K562 (cell line): Measurements from ENCODE around the gene RCOR2. TPM values are rescaled to one million over a fixed set of nuclear protein-coding genes. Genes with fewer than 3 reads are reported as not detected.

Experiments used
- ARID2 ChIP-seq: fragments of 450-650 bp; IDR thresholded peaks from 2 replicates; pipeline ENCODE4 v1.6.1; 2017; ENCODE audit warnings: antibody characterized with exemption, mild to moderate bottlenecking
- BHLHE40 ChIP-seq: IDR thresholded peaks from 2 replicates; pipeline ENCODE4 v1.6.1; 2011; ENCODE audit warnings: low read length, improper control_type of control experiment
- BMI1 ChIP-seq: fragments of 150-350 bp; IDR thresholded peaks from 2 replicates; pipeline ENCODE4 v1.6.1; 2014; ENCODE audit warnings: low read length
- CBFB ChIP-seq: sonication (generic); formaldehyde crosslinking; IDR thresholded peaks from 2 replicates; pipeline ENCODE4 v1.4.0; 2020; ENCODE audit warnings: mild to moderate bottlenecking, missing genetic modification reagents
- CEBPG ChIP-seq, 3 experiments: fragments of 200-800 bp in 1 of 3; sonication (Bioruptor generic) in 1 of 3; sonication (generic) in 1 of 3; formaldehyde crosslinking in 1 of 3; IDR thresholded peaks in 2 of 3; conservative IDR thresholded peaks in 1 of 3; 2 replicates each; pipeline versions ENCODE4 v1.6.1 to v1.8.0; 2016 to 2022; ENCODE audit warnings: missing compliant biosample characterization in 2 of 3, missing genetic modification characterization in 2 of 3, mild to moderate bottlenecking in 1 of 3, missing genetic modification reagents in 1 of 3
- ELK1 ChIP-seq: sonication (generic); formaldehyde crosslinking; IDR thresholded peaks from 2 replicates; pipeline ENCODE4 v1.8.1; 2022; ENCODE audit warnings: missing genetic modification reagents
- ESRRA ChIP-seq: fragments of 450-650 bp; IDR thresholded peaks from 2 replicates; pipeline ENCODE4 v1.6.1; 2014; ENCODE audit warnings: low read depth, mild to moderate bottlenecking, moderate library complexity, borderline replicate concordance
- IRF1 ChIP-seq: sonication (generic); formaldehyde crosslinking; IDR thresholded peaks from 2 replicates; pipeline ENCODE4 v1.8.0; 2022; ENCODE audit warnings: missing genetic modification reagents, mild to moderate bottlenecking, borderline replicate concordance
- MECOM ChIP-seq: fragments of 250-450 bp; sonication (Bioruptor Pico); IDR thresholded peaks from 2 replicates; pipeline ENCODE4 v1.8.0; 2022; ENCODE audit warnings: inconsistent platforms
- MTA2 ChIP-seq: fragments of 450-650 bp; IDR thresholded peaks from 2 replicates; pipeline ENCODE4 v1.6.1; 2016; ENCODE audit warnings: low read depth
- MYNN ChIP-seq, 2 experiments: sonication (generic); formaldehyde crosslinking in 1 of 2; IDR thresholded peaks; 2 replicates each; pipeline versions ENCODE4 v1.5.0 to v1.6.1; 2016 to 2020; ENCODE audit warnings: antibody characterized with exemption in 1 of 2, missing genetic modification reagents in 1 of 2
- RBM34 ChIP-seq: fragments of 200-400 bp; formaldehyde crosslinking; IDR thresholded peaks from 2 replicates; pipeline ENCODE4 v1.6.1; 2018; ENCODE audit warnings: low read length, borderline replicate concordance; ENCODE audit not compliant: insufficient read depth
- SAFB2 ChIP-seq: fragments of 200-400 bp; formaldehyde crosslinking; IDR thresholded peaks from 2 replicates; pipeline ENCODE4 v1.6.1; 2018; ENCODE audit warnings: borderline replicate concordance, low read length, low read depth, moderate library complexity; ENCODE audit not compliant: severe bottlenecking
- SMAD1 ChIP-seq: fragments of 150-350 bp; IDR thresholded peaks from 2 replicates; pipeline ENCODE4 v1.6.1; 2014; ENCODE audit warnings: low read length, low read depth; ENCODE audit not compliant: partially characterized antibody
- STAG1 ChIP-seq: sonication (generic); formaldehyde crosslinking; IDR thresholded peaks from 2 replicates; pipeline ENCODE4 v1.5.0; 2020; ENCODE audit warnings: missing genetic modification reagents, borderline replicate concordance
- STAT6 ChIP-seq: sonication (generic); formaldehyde crosslinking; IDR thresholded peaks from 2 replicates; pipeline ENCODE4 v1.8.1; 2023; ENCODE audit warnings: mild to moderate bottlenecking, missing genetic modification reagents
- TAF15 ChIP-seq: fragments of 200-400 bp; formaldehyde crosslinking; IDR thresholded peaks from 2 replicates; pipeline ENCODE4 v1.6.1; 2017; ENCODE audit warnings: mild to moderate bottlenecking, low read depth, low read length, moderate library complexity
- TCFL5 ChIP-seq: fragments of 250-450 bp; sonication (Bioruptor Pico); conservative IDR thresholded peaks from 2 replicates; pipeline ENCODE4 v1.6.1; 2021; ENCODE audit warnings: mild to moderate bottlenecking, moderate library complexity, matching md5 sums
- USF2 ChIP-seq: sonication (generic); formaldehyde crosslinking; IDR thresholded peaks from 2 replicates; pipeline ENCODE4 v1.5.0; 2020; ENCODE audit warnings: missing genetic modification reagents
- ZC3H8 ChIP-seq: fragments of 450-650 bp; IDR thresholded peaks from 2 replicates; pipeline ENCODE4 v1.6.1; 2017
- ZNF140 ChIP-seq: fragments of 250-450 bp; sonication (Bioruptor Pico); IDR thresholded peaks from 2 replicates; pipeline ENCODE4 v1.8.0; 2021; ENCODE audit warnings: moderate library complexity, mild to moderate bottlenecking, inconsistent platforms
- polyA plus RNA-seq, 8 experiments: library from polyadenylated mRNA; depleted of rRNA in 4 of 8; stranded (reverse) in 5 of 8; unstranded in 3 of 8; fragments of >200 nt; fragmentation: Nextera tagmentation in 2 of 8; fragmentation: Illumina TruSeq in 1 of 8; extraction: Ambion mirVana in 2 of 8; extraction: Trizol in 1 of 8; gene quantifications; 2 replicates each; pipeline versions ENCODE4 v1.2.1 to v1.2.3, GENCODE V29; 2011 to 2014; ENCODE audit warnings: inconsistent platforms in 1 of 8, missing spikeins in 1 of 8
- total RNA-seq, 7 experiments: library from RNA; depleted of rRNA in 6 of 7; stranded (reverse); fragments of >200 nt in 6 of 7; fragmentation: Illumina TruSeq in 2 of 7; extraction: Trizol in 2 of 7; gene quantifications; 2 replicates each; pipeline versions ENCODE4 v1.2.1 to v1.2.3, GENCODE V29; 2011 to 2021; ENCODE audit warnings: low replicate concordance in 1 of 7

RCOR2 gene
- total and polyA plus RNA-seq, 9 of the 15 experiments (the other 6 are each of a cell fraction or from before 2014, with no cell fraction given) = 0.04 to 6.5 (median 2.5) TPM; not detected in 1

GRCh38 chr11:63871962-63872799, 44.8 kb downstream of the RCOR2 start (continued):
- TF ChIP-seq TAF15 = no peak
- no peak for TF ChIP-seq IRF1
- TF ChIP-seq MYNN (IDR thresholded peaks at IDR 0.05) = peak; percentile 21; the same call in 1 of the 2 replicates
- no peak for TF ChIP-seq MYNN (CRISPR knock-in tag; IDR thresholded peaks at IDR 0.05)
- peak; percentile 99 for TF ChIP-seq CEBPG (CRISPR knock-in tag; IDR thresholded peaks at IDR 0.05)
- TF ChIP-seq CEBPG (tag; conservative IDR thresholded peaks at IDR 0.05 in 1 of 2, IDR thresholded peaks at IDR 0.05 in 1 of 2) = peak; percentile 98 to 99
- TF ChIP-seq ELK1 (CRISPR knock-in tag) = no peak
- no peak for TF ChIP-seq MECOM (CRISPR knock-in tag)
- no peak for TF ChIP-seq TCFL5 (CRISPR knock-in tag)
- no peak; the same call in 1 of the 2 replicates for TF ChIP-seq ARID2
- TF ChIP-seq STAT6 (CRISPR knock-in tag) = no peak
- 0 out of 2 replicates have a peak, but pooled peaks have one; percentile 26 for TF ChIP-seq MTA2
- TF ChIP-seq RBM34 = no peak
- no peak for TF ChIP-seq STAG1 (CRISPR knock-in tag)
- TF ChIP-seq BHLHE40 = peak; percentile 66; the same call in 1 of the 2 replicates
- no peak for TF ChIP-seq CBFB (CRISPR knock-in tag)
- no peak for TF ChIP-seq BMI1
- peak; percentile 96 for TF ChIP-seq ESRRA
- TF ChIP-seq USF2 = no peak
- no peak for TF ChIP-seq SMAD1
- TF ChIP-seq SAFB2 = no peak
- no peak for TF ChIP-seq ZC3H8
- TF ChIP-seq ZNF140 = no peak
